ENCODE results near the gene OSTF1.

DNA sequence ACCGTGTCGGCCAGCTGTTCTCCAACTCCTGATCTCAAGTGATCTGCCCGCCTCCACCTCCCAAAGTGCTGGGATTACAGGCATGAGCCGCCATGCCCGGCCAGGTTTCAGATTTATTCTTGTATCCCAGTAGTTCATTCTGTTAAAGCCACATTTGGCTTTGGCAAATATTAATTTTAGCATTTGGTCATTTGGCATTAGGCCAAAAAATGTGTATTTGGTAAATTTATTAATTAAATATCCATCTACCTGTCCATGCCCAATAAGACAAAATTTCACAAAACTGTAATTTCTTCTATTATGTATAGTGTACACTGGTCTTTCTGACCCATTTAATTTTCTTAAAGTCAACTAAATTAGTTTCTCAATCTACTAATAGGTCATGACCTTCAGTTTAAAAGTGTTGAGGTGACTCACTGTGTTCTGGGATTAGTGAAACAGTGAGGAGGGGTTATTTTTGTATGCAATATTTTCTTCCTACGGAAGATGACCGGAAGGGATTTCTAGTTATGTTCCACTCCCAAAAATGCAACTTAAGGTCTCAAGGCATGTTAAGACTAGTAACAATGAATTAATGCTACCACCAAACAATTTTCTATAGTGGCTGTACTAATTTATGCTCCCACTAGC is 21.0 kb downstream of the OSTF1 start:
- TF ChIP-seq POLR2A (IDR thresholded peaks at IDR 0.05), result no peak
- TF ChIP-seq, protein P1, sequence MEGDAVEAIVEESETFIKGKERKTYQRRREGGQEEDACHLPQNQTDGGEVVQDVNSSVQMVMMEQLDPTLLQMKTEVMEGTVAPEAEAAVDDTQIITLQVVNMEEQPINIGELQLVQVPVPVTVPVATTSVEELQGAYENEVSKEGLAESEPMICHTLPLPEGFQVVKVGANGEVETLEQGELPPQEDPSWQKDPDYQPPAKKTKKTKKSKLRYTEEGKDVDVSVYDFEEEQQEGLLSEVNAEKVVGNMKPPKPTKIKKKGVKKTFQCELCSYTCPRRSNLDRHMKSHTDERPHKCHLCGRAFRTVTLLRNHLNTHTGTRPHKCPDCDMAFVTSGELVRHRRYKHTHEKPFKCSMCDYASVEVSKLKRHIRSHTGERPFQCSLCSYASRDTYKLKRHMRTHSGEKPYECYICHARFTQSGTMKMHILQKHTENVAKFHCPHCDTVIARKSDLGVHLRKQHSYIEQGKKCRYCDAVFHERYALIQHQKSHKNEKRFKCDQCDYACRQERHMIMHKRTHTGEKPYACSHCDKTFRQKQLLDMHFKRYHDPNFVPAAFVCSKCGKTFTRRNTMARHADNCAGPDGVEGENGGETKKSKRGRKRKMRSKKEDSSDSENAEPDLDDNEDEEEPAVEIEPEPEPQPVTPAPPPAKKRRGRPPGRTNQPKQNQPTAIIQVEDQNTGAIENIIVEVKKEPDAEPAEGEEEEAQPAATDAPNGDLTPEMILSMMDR (IDR thresholded peaks at IDR 0.05), result no peak

All from Peyer's patch (tissue), 4 donors.